GM23338 (cell line): ENCODE data around the gene SLTM. TPM values are rescaled to one million over a fixed set of nuclear protein-coding genes. Genes with fewer than 3 reads are reported as not detected.

Source experiments
- ATAC-seq: fragments of 200-7000 bp; cut with Tn5 transposase; 3 replicates; pipeline ENCODE4 v1.9.1; 2020
- DNase-seq: peaks from one replicate; pipeline ENCODE4 v3.0.0-alpha.2; 2015; ENCODE audit warnings: low spot score
- H2AFZ ChIP-seq: fragments of 200-600 bp; sonication (generic); 2 replicates; pipeline ENCODE4 v1.8.0; 2016; ENCODE audit warnings: antibody characterized with exemption, mild to moderate bottlenecking, moderate library complexity
- H3F3A ChIP-seq: fragments of 200-600 bp; sonication (generic); replicated peaks from 2 replicates; pipeline ENCODE4 v1.8.0; 2017; ENCODE audit warnings: antibody characterized with exemption, mixed run types, low read depth
- H3K27ac ChIP-seq: fragments of 200-600 bp; sonication (generic); 2 replicates; pipeline ENCODE4 v1.6.1; 2016; ENCODE audit warnings: low read depth
- H3K27me3 ChIP-seq: fragments of 200-600 bp; sonication (generic); 2 replicates; pipeline ENCODE4 v1.8.0; 2016; ENCODE audit warnings: mild to moderate bottlenecking, mixed run types, moderate library complexity; ENCODE audit not compliant: insufficient read depth
- H3K36me3 ChIP-seq: fragments of 200-600 bp; sonication (generic); 2 replicates; pipeline ENCODE4 v1.8.0; 2016; ENCODE audit warnings: mild to moderate bottlenecking; ENCODE audit not compliant: insufficient read depth
- H3K4me1 ChIP-seq: fragments of 200-600 bp; sonication (generic); 2 replicates; pipeline ENCODE4 v1.8.0; 2016; ENCODE audit warnings: mild to moderate bottlenecking, moderate library complexity; ENCODE audit not compliant: insufficient read depth
- H3K4me2 ChIP-seq: fragments of 200-600 bp; sonication (generic); 2 replicates; pipeline ENCODE4 v1.7.1; 2017; ENCODE audit warnings: mixed run types
- H3K4me3 ChIP-seq: fragments of 200-600 bp; sonication (generic); 2 replicates; pipeline ENCODE4 v1.6.1; 2016; ENCODE audit warnings: mixed run types
- H3K79me2 ChIP-seq: fragments of 200-600 bp; sonication (generic); replicated peaks from 2 replicates; pipeline ENCODE4 v1.8.0; 2017; ENCODE audit warnings: mild to moderate bottlenecking; ENCODE audit not compliant: insufficient read depth
- H3K9me2 ChIP-seq: fragments of 200-600 bp; sonication (generic); 2 replicates; pipeline ENCODE4 v1.8.0; 2017; ENCODE audit not compliant: insufficient read depth
- H4K20me1 ChIP-seq: fragments of 200-600 bp; sonication (generic); replicated peaks from 2 replicates; pipeline ENCODE4 v1.8.0; 2017; ENCODE audit warnings: mild to moderate bottlenecking; ENCODE audit not compliant: insufficient read depth
- H3K27ac Mint-ChIP-seq: 2 replicates; pipeline ENCODE4 v1.8.0; 2020; ENCODE audit warnings: inconsistent platforms, mild to moderate bottlenecking, moderate library complexity, mixed read lengths
- H3K27me3 Mint-ChIP-seq: 3 replicates; pipeline ENCODE4 v1.8.0; 2022; ENCODE audit warnings: low read depth, mild to moderate bottlenecking, moderate library complexity, mixed read lengths, inconsistent platforms; ENCODE audit not compliant: insufficient read depth, poor library complexity
- H3K36me3 Mint-ChIP-seq: 3 replicates; pipeline ENCODE4 v1.8.0; 2021; ENCODE audit warnings: low read depth, mild to moderate bottlenecking, inconsistent platforms, moderate library complexity, mixed read lengths
- H3K4me1 Mint-ChIP-seq: 3 replicates; pipeline ENCODE4 v1.8.0; 2020; ENCODE audit warnings: mild to moderate bottlenecking, inconsistent platforms, mixed read lengths
- H3K4me3 Mint-ChIP-seq: 3 replicates; pipeline ENCODE4 v1.8.0; 2021; ENCODE audit warnings: moderate library complexity, mild to moderate bottlenecking, inconsistent platforms, mixed read lengths
- H3K9me3 Mint-ChIP-seq: 3 replicates; pipeline ENCODE4 v1.8.0; 2020; ENCODE audit warnings: moderate library complexity, mild to moderate bottlenecking, inconsistent platforms, mixed read lengths
- CREB1 ChIP-seq: fragments of 250-450 bp; sonication (Bioruptor Pico); IDR thresholded peaks from 2 replicates; pipeline ENCODE4 v1.5.0; 2020; ENCODE audit warnings: low read depth, mild to moderate bottlenecking, moderate library complexity
- EZH2 ChIP-seq: fragments of 200-600 bp; sonication (generic); IDR thresholded peaks from one replicate; pipeline ENCODE4 v1.8.0; 2017; ENCODE audit warnings: antibody characterized with exemption, mild to moderate bottlenecking, low read depth; ENCODE audit not compliant: unreplicated experiment
- EZH2phosphoT487 ChIP-seq: fragments of 200-600 bp; sonication (generic); IDR thresholded peaks from one replicate; pipeline ENCODE4 v1.8.1; 2018; ENCODE audit warnings: antibody characterized with exemption; ENCODE audit not compliant: unreplicated experiment
- JUNB ChIP-seq: IDR thresholded peaks from one replicate; pipeline ENCODE4 v1.6.1; 2016; ENCODE audit warnings: antibody characterized with exemption; ENCODE audit not compliant: unreplicated experiment
- NANOG ChIP-seq: IDR thresholded peaks from 2 replicates; pipeline ENCODE4 v1.6.1; 2016; ENCODE audit warnings: antibody characterized with exemption, borderline replicate concordance
- POLR2AphosphoS5 ChIP-seq: IDR thresholded peaks from 2 replicates; pipeline ENCODE4 v1.6.1; 2016; ENCODE audit warnings: antibody characterized with exemption, low read depth
- STAT1 ChIP-seq: IDR thresholded peaks from one replicate; pipeline ENCODE4 v1.6.1; 2016; ENCODE audit warnings: antibody characterized with exemption; ENCODE audit not compliant: unreplicated experiment
- ZNF114 ChIP-seq: fragments of 250-450 bp; sonication (Bioruptor Pico); IDR thresholded peaks from 2 replicates; pipeline ENCODE4 v1.5.0; 2020; ENCODE audit warnings: mild to moderate bottlenecking, moderate library complexity
- ZNF331 ChIP-seq: fragments of 250-450 bp; sonication (Bioruptor Pico); IDR thresholded peaks from 2 replicates; pipeline ENCODE4 v1.5.0; 2020; ENCODE audit warnings: low read depth, mild to moderate bottlenecking, moderate library complexity
- polyA plus RNA-seq: library from polyadenylated mRNA; unstranded; fragments of >200 nt; fragmentation: Nextera tagmentation; extraction: Ambion mirVana; gene quantifications from 2 replicates; pipeline ENCODE4 v1.2.1, GENCODE V29; 2016
- total RNA-seq: library from RNA; depleted of rRNA; stranded (reverse); fragments of >200 nt; shearing (Covaris generic); gene quantifications from 2 replicates; pipeline ENCODE4 v1.2.3, GENCODE V29; 2014
- TF ChIP-seq, protein P1 (sequence below): fragments of 250-450 bp; sonication (Bioruptor Pico); IDR thresholded peaks from 2 replicates; pipeline ENCODE4 v1.5.0; 2020; ENCODE audit warnings: mild to moderate bottlenecking, moderate library complexity
- TF ChIP-seq, protein P2 (sequence below): IDR thresholded peaks from 2 replicates; pipeline ENCODE4 v1.6.1; 2016; ENCODE audit warnings: antibody characterized with exemption
- TF ChIP-seq, protein P3 (sequence below), 2 experiments: fragments of 200-600 bp in 1 of 2; sonication (generic) in 1 of 2; conservative IDR thresholded peaks; 2 replicates each; pipeline versions ENCODE4 v1.5.1 to v1.6.1; 2016 to 2017; ENCODE audit warnings: antibody characterized with exemption in 2 of 2, low read depth in 2 of 2, mild to moderate bottlenecking in 2 of 2, moderate library complexity in 1 of 2
- TF ChIP-seq, protein P4 (sequence below): IDR thresholded peaks from one replicate; pipeline ENCODE4 v1.6.1; 2018; ENCODE audit warnings: antibody characterized with exemption; ENCODE audit not compliant: unreplicated experiment

SLTM gene
- total and polyA plus RNA-seq, 2 experiments from 2014 or later = 210 to 476 TPM

DNA sequence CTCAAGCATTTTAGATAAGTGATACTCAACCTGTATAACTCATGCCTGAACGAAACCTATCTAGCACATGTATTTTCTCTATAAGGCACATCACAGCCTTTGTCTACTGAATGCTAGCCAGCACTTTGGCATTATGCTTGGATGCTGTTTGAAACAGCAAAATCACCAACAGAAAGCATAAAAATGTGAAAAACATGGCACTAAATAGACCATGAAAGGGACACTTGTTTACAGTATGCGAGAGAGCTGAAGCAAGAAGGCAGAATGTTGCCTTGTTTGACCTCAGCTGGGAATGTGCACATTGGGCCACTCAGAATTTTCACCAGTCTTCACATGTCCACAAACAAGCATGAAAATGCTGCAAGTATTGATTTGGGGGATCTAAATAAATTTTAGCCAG lies 102.9 kb downstream of the SLTM start:
- Histone ChIP-seq H3F3A (peaks cover 5% of the 10 kb centered on the region; the same call in 1 of the 2 replicates), H3K27me3 (no peaks in the 10 kb centered on the region), H3K4me3 (no peak overlapping the region), H3K4me1 (peaks cover 30% of the 10 kb centered on the region), H3K27ac (no peak overlapping the region), H4K20me1 (no peaks in the 10 kb centered on the region), H3K9me2 (no peaks in the 10 kb centered on the region), H2AFZ (no peak overlapping the region), H3K79me2 (no peaks in the 10 kb centered on the region), H3K36me3 (no peaks in the 10 kb centered on the region), H3K4me2 (no peak overlapping the region; the same call in 1 of the 2 replicates)
- H3K9me3 Mint-ChIP-seq = no peaks in the 10 kb centered on the region
- TF ChIP-seq STAT1 (no peak), CREB1 (no peak), EZH2 (no peak), EZH2phosphoT487 (no peak), NANOG (no peak), JUNB (no peak), ZNF331 (no peak), POLR2AphosphoS5 (no peak), ZNF114 (CRISPR knock-in tag) (no peak)
- TF ChIP-seq, protein P1, sequence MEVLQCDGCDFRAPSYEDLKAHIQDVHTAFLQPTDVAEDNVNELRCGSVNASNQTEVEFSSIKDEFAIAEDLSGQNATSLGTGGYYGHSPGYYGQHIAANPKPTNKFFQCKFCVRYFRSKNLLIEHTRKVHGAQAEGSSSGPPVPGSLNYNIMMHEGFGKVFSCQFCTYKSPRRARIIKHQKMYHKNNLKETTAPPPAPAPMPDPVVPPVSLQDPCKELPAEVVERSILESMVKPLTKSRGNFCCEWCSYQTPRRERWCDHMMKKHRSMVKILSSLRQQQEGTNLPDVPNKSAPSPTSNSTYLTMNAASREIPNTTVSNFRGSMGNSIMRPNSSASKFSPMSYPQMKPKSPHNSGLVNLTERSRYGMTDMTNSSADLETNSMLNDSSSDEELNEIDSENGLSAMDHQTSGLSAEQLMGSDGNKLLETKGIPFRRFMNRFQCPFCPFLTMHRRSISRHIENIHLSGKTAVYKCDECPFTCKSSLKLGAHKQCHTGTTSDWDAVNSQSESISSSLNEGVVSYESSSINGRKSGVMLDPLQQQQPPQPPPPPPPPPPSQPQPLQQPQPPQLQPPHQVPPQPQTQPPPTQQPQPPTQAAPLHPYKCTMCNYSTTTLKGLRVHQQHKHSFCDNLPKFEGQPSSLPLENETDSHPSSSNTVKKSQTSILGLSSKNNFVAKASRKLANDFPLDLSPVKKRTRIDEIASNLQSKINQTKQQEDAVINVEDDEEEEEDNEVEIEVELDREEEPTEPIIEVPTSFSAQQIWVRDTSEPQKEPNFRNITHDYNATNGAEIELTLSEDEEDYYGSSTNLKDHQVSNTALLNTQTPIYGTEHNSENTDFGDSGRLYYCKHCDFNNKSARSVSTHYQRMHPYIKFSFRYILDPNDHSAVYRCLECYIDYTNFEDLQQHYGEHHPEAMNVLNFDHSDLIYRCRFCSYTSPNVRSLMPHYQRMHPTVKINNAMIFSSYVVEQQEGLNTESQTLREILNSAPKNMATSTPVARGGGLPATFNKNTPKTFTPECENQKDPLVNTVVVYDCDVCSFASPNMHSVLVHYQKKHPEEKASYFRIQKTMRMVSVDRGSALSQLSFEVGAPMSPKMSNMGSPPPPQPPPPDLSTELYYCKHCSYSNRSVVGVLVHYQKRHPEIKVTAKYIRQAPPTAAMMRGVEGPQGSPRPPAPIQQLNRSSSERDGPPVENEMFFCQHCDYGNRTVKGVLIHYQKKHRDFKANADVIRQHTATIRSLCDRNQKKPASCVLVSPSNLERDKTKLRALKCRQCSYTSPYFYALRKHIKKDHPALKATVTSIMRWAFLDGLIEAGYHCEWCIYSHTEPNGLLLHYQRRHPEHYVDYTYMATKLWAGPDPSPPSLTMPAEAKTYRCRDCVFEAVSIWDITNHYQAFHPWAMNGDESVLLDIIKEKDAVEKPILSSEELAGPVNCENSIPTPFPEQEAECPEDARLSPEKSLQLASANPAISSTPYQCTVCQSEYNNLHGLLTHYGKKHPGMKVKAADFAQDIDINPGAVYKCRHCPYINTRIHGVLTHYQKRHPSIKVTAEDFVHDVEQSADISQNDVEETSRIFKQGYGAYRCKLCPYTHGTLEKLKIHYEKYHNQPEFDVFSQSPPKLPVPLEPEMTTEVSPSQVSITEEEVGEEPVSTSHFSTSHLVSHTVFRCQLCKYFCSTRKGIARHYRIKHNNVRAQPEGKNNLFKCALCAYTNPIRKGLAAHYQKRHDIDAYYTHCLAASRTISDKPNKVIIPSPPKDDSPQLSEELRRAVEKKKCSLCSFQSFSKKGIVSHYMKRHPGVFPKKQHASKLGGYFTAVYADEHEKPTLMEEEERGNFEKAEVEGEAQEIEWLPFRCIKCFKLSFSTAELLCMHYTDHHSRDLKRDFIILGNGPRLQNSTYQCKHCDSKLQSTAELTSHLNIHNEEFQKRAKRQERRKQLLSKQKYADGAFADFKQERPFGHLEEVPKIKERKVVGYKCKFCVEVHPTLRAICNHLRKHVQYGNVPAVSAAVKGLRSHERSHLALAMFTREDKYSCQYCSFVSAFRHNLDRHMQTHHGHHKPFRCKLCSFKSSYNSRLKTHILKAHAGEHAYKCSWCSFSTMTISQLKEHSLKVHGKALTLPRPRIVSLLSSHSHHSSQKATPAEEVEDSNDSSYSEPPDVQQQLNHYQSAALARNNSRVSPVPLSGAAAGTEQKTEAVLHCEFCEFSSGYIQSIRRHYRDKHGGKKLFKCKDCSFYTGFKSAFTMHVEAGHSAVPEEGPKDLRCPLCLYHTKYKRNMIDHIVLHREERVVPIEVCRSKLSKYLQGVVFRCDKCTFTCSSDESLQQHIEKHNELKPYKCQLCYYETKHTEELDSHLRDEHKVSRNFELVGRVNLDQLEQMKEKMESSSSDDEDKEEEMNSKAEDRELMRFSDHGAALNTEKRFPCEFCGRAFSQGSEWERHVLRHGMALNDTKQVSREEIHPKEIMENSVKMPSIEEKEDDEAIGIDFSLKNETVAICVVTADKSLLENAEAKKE (CRISPR knock-in tag) = no peak
- TF ChIP-seq, protein P2, sequence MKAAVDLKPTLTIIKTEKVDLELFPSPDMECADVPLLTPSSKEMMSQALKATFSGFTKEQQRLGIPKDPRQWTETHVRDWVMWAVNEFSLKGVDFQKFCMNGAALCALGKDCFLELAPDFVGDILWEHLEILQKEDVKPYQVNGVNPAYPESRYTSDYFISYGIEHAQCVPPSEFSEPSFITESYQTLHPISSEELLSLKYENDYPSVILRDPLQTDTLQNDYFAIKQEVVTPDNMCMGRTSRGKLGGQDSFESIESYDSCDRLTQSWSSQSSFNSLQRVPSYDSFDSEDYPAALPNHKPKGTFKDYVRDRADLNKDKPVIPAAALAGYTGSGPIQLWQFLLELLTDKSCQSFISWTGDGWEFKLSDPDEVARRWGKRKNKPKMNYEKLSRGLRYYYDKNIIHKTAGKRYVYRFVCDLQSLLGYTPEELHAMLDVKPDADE = no peak
- TF ChIP-seq, protein P3, sequence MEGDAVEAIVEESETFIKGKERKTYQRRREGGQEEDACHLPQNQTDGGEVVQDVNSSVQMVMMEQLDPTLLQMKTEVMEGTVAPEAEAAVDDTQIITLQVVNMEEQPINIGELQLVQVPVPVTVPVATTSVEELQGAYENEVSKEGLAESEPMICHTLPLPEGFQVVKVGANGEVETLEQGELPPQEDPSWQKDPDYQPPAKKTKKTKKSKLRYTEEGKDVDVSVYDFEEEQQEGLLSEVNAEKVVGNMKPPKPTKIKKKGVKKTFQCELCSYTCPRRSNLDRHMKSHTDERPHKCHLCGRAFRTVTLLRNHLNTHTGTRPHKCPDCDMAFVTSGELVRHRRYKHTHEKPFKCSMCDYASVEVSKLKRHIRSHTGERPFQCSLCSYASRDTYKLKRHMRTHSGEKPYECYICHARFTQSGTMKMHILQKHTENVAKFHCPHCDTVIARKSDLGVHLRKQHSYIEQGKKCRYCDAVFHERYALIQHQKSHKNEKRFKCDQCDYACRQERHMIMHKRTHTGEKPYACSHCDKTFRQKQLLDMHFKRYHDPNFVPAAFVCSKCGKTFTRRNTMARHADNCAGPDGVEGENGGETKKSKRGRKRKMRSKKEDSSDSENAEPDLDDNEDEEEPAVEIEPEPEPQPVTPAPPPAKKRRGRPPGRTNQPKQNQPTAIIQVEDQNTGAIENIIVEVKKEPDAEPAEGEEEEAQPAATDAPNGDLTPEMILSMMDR (conservative IDR thresholded peaks at IDR 0.05; ENCODE audit: low read depth in 2 of 2) = no peak
- TF ChIP-seq, protein P4, sequence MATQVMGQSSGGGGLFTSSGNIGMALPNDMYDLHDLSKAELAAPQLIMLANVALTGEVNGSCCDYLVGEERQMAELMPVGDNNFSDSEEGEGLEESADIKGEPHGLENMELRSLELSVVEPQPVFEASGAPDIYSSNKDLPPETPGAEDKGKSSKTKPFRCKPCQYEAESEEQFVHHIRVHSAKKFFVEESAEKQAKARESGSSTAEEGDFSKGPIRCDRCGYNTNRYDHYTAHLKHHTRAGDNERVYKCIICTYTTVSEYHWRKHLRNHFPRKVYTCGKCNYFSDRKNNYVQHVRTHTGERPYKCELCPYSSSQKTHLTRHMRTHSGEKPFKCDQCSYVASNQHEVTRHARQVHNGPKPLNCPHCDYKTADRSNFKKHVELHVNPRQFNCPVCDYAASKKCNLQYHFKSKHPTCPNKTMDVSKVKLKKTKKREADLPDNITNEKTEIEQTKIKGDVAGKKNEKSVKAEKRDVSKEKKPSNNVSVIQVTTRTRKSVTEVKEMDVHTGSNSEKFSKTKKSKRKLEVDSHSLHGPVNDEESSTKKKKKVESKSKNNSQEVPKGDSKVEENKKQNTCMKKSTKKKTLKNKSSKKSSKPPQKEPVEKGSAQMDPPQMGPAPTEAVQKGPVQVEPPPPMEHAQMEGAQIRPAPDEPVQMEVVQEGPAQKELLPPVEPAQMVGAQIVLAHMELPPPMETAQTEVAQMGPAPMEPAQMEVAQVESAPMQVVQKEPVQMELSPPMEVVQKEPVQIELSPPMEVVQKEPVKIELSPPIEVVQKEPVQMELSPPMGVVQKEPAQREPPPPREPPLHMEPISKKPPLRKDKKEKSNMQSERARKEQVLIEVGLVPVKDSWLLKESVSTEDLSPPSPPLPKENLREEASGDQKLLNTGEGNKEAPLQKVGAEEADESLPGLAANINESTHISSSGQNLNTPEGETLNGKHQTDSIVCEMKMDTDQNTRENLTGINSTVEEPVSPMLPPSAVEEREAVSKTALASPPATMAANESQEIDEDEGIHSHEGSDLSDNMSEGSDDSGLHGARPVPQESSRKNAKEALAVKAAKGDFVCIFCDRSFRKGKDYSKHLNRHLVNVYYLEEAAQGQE = no peak
- ATAC-seq = no peak; the same call in 2 of the 3 replicates
- DNase-seq = no peak
- no peak overlapping the region for H3K4me3 Mint-ChIP-seq
- peaks cover 31% of the 10 kb centered on the region for H3K4me1 Mint-ChIP-seq
- H3K36me3 Mint-ChIP-seq = peaks cover 20% of the 10 kb centered on the region; the same call in 2 of the 3 replicates
- peaks cover 2% of the 10 kb centered on the region for H3K27me3 Mint-ChIP-seq
- peak overlapping the region; percentile 55; the same call in 1 of the 2 replicates for H3K27ac Mint-ChIP-seq
